Measurements from ENCODE around the gene GPC5. TPM values are rescaled to one million over a fixed set of nuclear protein-coding genes. Genes with fewer than 3 reads are reported as not detected.

The GPC5 gene
- total and polyA plus RNA-seq, 2 of the 13 experiments (the other 11 are each of a cell fraction or from before 2014, with no cell fraction given): 0.02 to 0.07 TPM

DNA sequence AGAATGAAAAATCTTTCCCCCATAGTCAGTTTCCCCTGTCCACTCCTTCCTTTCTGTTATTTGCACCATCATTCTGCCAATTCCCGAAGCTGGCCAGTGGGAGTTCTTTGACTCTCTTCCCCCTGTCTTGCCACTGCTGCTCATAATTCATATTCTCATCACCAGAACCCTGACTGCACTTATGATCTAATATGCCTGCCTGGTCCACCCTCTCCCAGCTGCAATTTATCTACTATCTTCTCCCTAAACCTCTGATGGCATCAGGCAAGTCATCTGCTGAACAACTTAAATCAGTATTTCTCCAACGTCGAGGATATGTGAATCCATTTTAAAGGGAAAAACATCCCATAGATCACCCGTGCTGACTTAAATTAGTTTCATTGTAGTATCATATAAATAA is 1370.2 kb downstream of the GPC5 start (continued):
- TF ChIP-seq MXI1 (IDR thresholded peaks at IDR 0.05; ENCODE audit: borderline replicate concordance, low read depth, low read length) (no peak), ZEB1 (IDR thresholded peaks at IDR 0.05; ENCODE audit: insufficient replicate concordance, low read depth) (no peak), HDAC6 (IDR thresholded peaks at IDR 0.05; ENCODE audit: low read depth, low read length) (no peak)
- TF ChIP-seq, protein P1, sequence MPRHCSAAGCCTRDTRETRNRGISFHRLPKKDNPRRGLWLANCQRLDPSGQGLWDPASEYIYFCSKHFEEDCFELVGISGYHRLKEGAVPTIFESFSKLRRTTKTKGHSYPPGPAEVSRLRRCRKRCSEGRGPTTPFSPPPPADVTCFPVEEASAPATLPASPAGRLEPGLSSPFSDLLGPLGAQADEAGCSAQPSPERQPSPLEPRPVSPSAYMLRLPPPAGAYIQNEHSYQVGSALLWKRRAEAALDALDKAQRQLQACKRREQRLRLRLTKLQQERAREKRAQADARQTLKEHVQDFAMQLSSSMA (CRISPR knock-in tag; IDR thresholded peaks at IDR 0.05): no peak
- TF ChIP-seq, protein P2, sequence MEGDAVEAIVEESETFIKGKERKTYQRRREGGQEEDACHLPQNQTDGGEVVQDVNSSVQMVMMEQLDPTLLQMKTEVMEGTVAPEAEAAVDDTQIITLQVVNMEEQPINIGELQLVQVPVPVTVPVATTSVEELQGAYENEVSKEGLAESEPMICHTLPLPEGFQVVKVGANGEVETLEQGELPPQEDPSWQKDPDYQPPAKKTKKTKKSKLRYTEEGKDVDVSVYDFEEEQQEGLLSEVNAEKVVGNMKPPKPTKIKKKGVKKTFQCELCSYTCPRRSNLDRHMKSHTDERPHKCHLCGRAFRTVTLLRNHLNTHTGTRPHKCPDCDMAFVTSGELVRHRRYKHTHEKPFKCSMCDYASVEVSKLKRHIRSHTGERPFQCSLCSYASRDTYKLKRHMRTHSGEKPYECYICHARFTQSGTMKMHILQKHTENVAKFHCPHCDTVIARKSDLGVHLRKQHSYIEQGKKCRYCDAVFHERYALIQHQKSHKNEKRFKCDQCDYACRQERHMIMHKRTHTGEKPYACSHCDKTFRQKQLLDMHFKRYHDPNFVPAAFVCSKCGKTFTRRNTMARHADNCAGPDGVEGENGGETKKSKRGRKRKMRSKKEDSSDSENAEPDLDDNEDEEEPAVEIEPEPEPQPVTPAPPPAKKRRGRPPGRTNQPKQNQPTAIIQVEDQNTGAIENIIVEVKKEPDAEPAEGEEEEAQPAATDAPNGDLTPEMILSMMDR (CRISPR knock-in tag; IDR thresholded peaks at IDR 0.05): no peak

DNA sequence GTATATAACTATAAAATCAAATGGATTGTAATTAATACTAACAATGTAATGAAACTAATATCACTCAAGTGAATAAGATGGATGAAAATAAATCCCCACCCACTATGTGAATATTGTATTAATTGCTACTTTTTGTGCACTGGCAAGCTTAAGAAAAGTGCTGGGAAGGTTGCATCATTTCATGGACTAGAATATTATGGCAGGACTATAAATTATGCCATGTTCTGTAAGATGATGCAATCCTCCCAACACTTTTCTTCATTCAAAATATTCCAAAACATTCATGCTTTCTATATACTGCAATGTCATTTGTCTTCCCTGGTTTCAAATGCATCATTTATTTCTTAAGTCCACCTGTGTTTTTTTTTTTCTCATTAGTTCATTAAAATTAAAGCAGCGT is 1370.6 kb downstream of the GPC5 start:
- H3K36me3 ChIP-seq (replicated peaks in 1 of 2; ENCODE audit: control insufficient read depth in 1 of 2, insufficient read depth in 2 of 2, low read length in 2 of 2): no peaks in the 10 kb centered on the region
- no peak overlapping the region for H3K4me3 ChIP-seq (replicated peaks in 1 of 3; ENCODE audit: insufficient read depth in 1 of 3, low read depth in 2 of 3, low read length in 3 of 3)
- H3K9ac ChIP-seq (ENCODE audit: insufficient read depth, low read depth, low read length): no peak overlapping the region
- intact Hi-C loops (cut with micrococcal nuclease; ENCODE audit: unreplicated experiment): no loop called here
- peaks cover 1% of the 10 kb centered on the region; the same call in 1 of the 2 replicates for H3K9me3 ChIP-seq (ENCODE audit: low read length)
- H4K20me1 ChIP-seq (ENCODE audit: insufficient read depth, low read length): no peaks in the 10 kb centered on the region
- no peaks in the 10 kb centered on the region for H3K79me2 ChIP-seq (ENCODE audit: insufficient read depth, low read length)
- DNase-seq (ENCODE audit: low spot score) (no peak), ATAC-seq (no peak), FAIRE-seq (no peak)
- in situ Hi-C loops (cut with HindIII; ENCODE audit: extremely low pct_ligation_motif_present, low pct_unique_long_range_greater_than_20kb): no loop called here
- CTCF ChIA-PET (ENCODE audit: low intra/inter-chr PET ratio, low total read pairs): no interaction called here
- TF ChIP-seq LCORL (IDR thresholded peaks at IDR 0.05) (no peak), LCORL (CRISPR knock-in tag; IDR thresholded peaks at IDR 0.05) (no peak), RBAK (CRISPR knock-in tag; IDR thresholded peaks at IDR 0.05) (no peak), ATF7 (IDR thresholded peaks at IDR 0.05) (peak; percentile 68), ATF7 (CRISPR knock-in tag; IDR thresholded peaks at IDR 0.05) (no peak), PRPF4 (IDR thresholded peaks at IDR 0.05; ENCODE audit: low read depth, low read length, poor library complexity, severe bottlenecking) (no peak), ARNTL (CRISPR knock-in tag; IDR thresholded peaks at IDR 0.05) (no peak), ZNF792 (CRISPR knock-in tag; IDR thresholded peaks at IDR 0.05) (no peak), ZFP90 (CRISPR knock-in tag; IDR thresholded peaks at IDR 0.05; ENCODE audit: borderline replicate concordance) (no peak), CEBPB (IDR thresholded peaks at IDR 0.05; ENCODE audit: borderline replicate concordance, low read depth, low read length) (peak; percentile 65), ZBTB7A (CRISPR knock-in tag; IDR thresholded peaks at IDR 0.05) (no peak)
- TF ChIP-seq, protein P3, sequence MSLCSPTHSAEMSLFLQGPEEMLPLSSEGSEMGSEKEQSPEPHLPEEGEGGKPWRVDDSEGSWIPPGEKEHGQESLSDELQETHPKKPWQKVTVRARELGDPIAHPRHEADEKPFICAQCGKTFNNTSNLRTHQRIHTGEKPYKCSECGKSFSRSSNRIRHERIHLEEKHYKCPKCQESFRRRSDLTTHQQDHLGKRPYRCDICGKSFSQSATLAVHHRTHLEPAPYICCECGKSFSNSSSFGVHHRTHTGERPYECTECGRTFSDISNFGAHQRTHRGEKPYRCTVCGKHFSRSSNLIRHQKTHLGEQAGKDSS (CRISPR knock-in tag; IDR thresholded peaks at IDR 0.05; ENCODE audit: borderline replicate concordance, low read depth): no peak
- TF ChIP-seq, protein P4, sequence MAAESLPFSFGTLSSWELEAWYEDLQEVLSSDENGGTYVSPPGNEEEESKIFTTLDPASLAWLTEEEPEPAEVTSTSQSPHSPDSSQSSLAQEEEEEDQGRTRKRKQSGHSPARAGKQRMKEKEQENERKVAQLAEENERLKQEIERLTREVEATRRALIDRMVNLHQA (CRISPR knock-in tag; IDR thresholded peaks at IDR 0.05): no peak
- TF ChIP-seq, protein P5, sequence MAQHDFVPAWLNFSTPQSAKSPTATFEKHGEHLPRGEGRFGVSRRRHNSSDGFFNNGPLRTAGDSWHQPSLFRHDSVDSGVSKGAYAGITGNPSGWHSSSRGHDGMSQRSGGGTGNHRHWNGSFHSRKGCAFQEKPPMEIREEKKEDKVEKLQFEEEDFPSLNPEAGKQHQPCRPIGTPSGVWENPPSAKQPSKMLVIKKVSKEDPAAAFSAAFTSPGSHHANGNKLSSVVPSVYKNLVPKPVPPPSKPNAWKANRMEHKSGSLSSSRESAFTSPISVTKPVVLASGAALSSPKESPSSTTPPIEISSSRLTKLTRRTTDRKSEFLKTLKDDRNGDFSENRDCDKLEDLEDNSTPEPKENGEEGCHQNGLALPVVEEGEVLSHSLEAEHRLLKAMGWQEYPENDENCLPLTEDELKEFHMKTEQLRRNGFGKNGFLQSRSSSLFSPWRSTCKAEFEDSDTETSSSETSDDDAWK (CRISPR knock-in tag; IDR thresholded peaks at IDR 0.05): no peak
- H3K27ac ChIP-seq (ENCODE audit: extremely low read length, insufficient read depth, low read length): no peak overlapping the region
- no peak overlapping the region for H3K4me2 ChIP-seq (ENCODE audit: low read depth, low read length)
- no TSS peak for BruUV-seq (replicated peaks)
- no peaks in the 10 kb centered on the region for H3K4me1 ChIP-seq (ENCODE audit: insufficient read depth, low read length)
- WGBS (ENCODE audit: low lambda C conversion rate): 0% methylated on average over 1 of the region's 1 CpG
- H2AFZ ChIP-seq (ENCODE audit: low read length): no peak overlapping the region
- H3K27me3 ChIP-seq (ENCODE audit: control insufficient read depth in 1 of 2, insufficient read depth in 2 of 2, low read length in 2 of 2): no peaks in the 10 kb centered on the region
- POLR2A ChIA-PET: no interaction called here

Data from HepG2 (cell line).